ENCODE measurements around the gene UBE2G2.

UBE2G2 gene

GRCh38 chr21:44765231-44766013, 36.2 kb downstream of the UBE2G2 start:
- Histone ChIP-seq H3K27me3 (ENCODE audit: insufficient read depth, insufficient read length) (no peaks in the 10 kb centered on the region), H3K4me1 (ENCODE audit: insufficient read depth, insufficient read length) (peaks cover 48% of the 10 kb centered on the region), H3K4me3 (ENCODE audit: insufficient read length, low read depth) (no peak overlapping the region), H3K9me3 (ENCODE audit: insufficient read depth, low read length) (no peaks in the 10 kb centered on the region; the same call in 1 of the 2 replicates), H3K9ac (ENCODE audit: insufficient read length, low read depth) (peak overlapping the region; percentile 47), H3K36me3 (ENCODE audit: insufficient read depth, insufficient read length, low read length) (peaks cover 9% of the 10 kb centered on the region)
- no peak for TF ChIP-seq SUZ12 (IDR thresholded peaks at IDR 0.05; ENCODE audit: extremely low read depth, insufficient read depth, insufficient read length)
- no peak for TF ChIP-seq ZNF274 (IDR thresholded peaks at IDR 0.05; ENCODE audit: low read depth, low read length)
- no peak for TF ChIP-seq YY1 (IDR thresholded peaks at IDR 0.05; ENCODE audit: insufficient read depth, insufficient read length)
- DNase-seq (ENCODE audit: low read depth, low spot score) = no peak

GRCh38 chr21:44764319-44765230, 37.0 kb downstream of the UBE2G2 start:
- Histone ChIP-seq H3K4me3 (ENCODE audit: insufficient read length, low read depth) (no peak overlapping the region), H3K9me3 (ENCODE audit: insufficient read depth, low read length) (no peaks in the 10 kb centered on the region; the same call in 1 of the 2 replicates), H3K4me1 (ENCODE audit: insufficient read depth, insufficient read length) (peaks cover 46% of the 10 kb centered on the region), H3K27me3 (ENCODE audit: insufficient read depth, insufficient read length) (no peaks in the 10 kb centered on the region), H3K9ac (ENCODE audit: insufficient read length, low read depth) (peak overlapping the region; percentile 34), H3K36me3 (ENCODE audit: insufficient read depth, insufficient read length, low read length) (peaks cover 1% of the 10 kb centered on the region)
- no peak for DNase-seq (ENCODE audit: low read depth, low spot score)
- TF ChIP-seq ZNF274 (IDR thresholded peaks at IDR 0.05; ENCODE audit: low read depth, low read length) (no peak), YY1 (IDR thresholded peaks at IDR 0.05; ENCODE audit: insufficient read depth, insufficient read length) (no peak), SUZ12 (IDR thresholded peaks at IDR 0.05; ENCODE audit: extremely low read depth, insufficient read depth, insufficient read length) (no peak)

GRCh38 chr21:44763451-44764318, 37.9 kb downstream of the UBE2G2 start:
- H3K36me3 ChIP-seq (ENCODE audit: insufficient read depth, insufficient read length, low read length) = no peaks in the 10 kb centered on the region
- TF ChIP-seq YY1 (IDR thresholded peaks at IDR 0.05; ENCODE audit: insufficient read depth, insufficient read length) (no peak), ZNF274 (IDR thresholded peaks at IDR 0.05; ENCODE audit: low read depth, low read length) (no peak), SUZ12 (IDR thresholded peaks at IDR 0.05; ENCODE audit: extremely low read depth, insufficient read depth, insufficient read length) (no peak)
- H3K9me3 ChIP-seq (ENCODE audit: insufficient read depth, low read length) = no peaks in the 10 kb centered on the region; the same call in 1 of the 2 replicates
- no peaks in the 10 kb centered on the region for H3K27me3 ChIP-seq (ENCODE audit: insufficient read depth, insufficient read length)
- H3K9ac ChIP-seq (ENCODE audit: insufficient read length, low read depth) = no peak overlapping the region
- H3K4me3 ChIP-seq (ENCODE audit: insufficient read length, low read depth) = no peak overlapping the region
- DNase-seq (ENCODE audit: low read depth, low spot score) = no peak
- H3K4me1 ChIP-seq (ENCODE audit: insufficient read depth, insufficient read length) = peaks cover 47% of the 10 kb centered on the region

DNA sequence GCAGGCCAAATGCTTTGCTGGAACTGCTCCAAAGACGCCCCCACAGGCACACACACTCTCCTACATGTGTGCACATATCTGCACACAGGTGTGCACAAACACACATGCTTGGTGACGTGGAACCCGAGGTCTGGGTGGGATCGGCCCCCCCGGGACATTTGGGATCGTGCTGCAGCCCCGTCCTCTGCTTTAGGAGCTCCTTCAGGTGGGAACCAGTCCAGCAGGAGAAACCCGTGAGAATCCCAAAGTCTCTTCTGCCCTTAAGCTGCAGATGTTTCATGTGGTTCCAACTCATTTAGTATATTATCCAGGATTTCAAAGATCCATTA, 38.6 kb downstream of the UBE2G2 start:
- Histone ChIP-seq H3K9me3 (ENCODE audit: insufficient read depth, low read length) (no peaks in the 10 kb centered on the region; the same call in 1 of the 2 replicates), H3K27me3 (ENCODE audit: insufficient read depth, insufficient read length) (no peaks in the 10 kb centered on the region), H3K4me3 (ENCODE audit: insufficient read length, low read depth) (no peak overlapping the region), H3K36me3 (ENCODE audit: insufficient read depth, insufficient read length, low read length) (no peaks in the 10 kb centered on the region), H3K9ac (ENCODE audit: insufficient read length, low read depth) (no peak overlapping the region), H3K4me1 (ENCODE audit: insufficient read depth, insufficient read length) (peaks cover 45% of the 10 kb centered on the region)
- DNase-seq (ENCODE audit: low read depth, low spot score) = no peak
- TF ChIP-seq SUZ12 (IDR thresholded peaks at IDR 0.05; ENCODE audit: extremely low read depth, insufficient read depth, insufficient read length) (no peak), YY1 (IDR thresholded peaks at IDR 0.05; ENCODE audit: insufficient read depth, insufficient read length) (no peak), ZNF274 (IDR thresholded peaks at IDR 0.05; ENCODE audit: low read depth, low read length) (no peak)

GRCh38 chr21:44762221-44763049, 39.2 kb downstream of the UBE2G2 start:
- DNase-seq (ENCODE audit: low read depth, low spot score) = no peak
- H3K27me3 ChIP-seq (ENCODE audit: insufficient read depth, insufficient read length) = no peaks in the 10 kb centered on the region
- peaks cover 40% of the 10 kb centered on the region for H3K4me1 ChIP-seq (ENCODE audit: insufficient read depth, insufficient read length)
- no peaks in the 10 kb centered on the region; the same call in 1 of the 2 replicates for H3K9me3 ChIP-seq (ENCODE audit: insufficient read depth, low read length)
- H3K4me3 ChIP-seq (ENCODE audit: insufficient read length, low read depth) = no peak overlapping the region
- TF ChIP-seq SUZ12 (IDR thresholded peaks at IDR 0.05; ENCODE audit: extremely low read depth, insufficient read depth, insufficient read length) (no peak), ZNF274 (IDR thresholded peaks at IDR 0.05; ENCODE audit: low read depth, low read length) (no peak), YY1 (IDR thresholded peaks at IDR 0.05; ENCODE audit: insufficient read depth, insufficient read length) (no peak)
- H3K9ac ChIP-seq (ENCODE audit: insufficient read length, low read depth) = no peak overlapping the region
- no peaks in the 10 kb centered on the region for H3K36me3 ChIP-seq (ENCODE audit: insufficient read depth, insufficient read length, low read length)

- Histone ChIP-seq H3K4me3 (ENCODE audit: insufficient read length, low read depth) (no peak overlapping the region), H3K27me3 (ENCODE audit: insufficient read depth, insufficient read length) (no peaks in the 10 kb centered on the region), H3K36me3 (ENCODE audit: insufficient read depth, insufficient read length, low read length) (no peaks in the 10 kb centered on the region), H3K9me3 (ENCODE audit: insufficient read depth, low read length) (no peaks in the 10 kb centered on the region; the same call in 1 of the 2 replicates), H3K9ac (ENCODE audit: insufficient read length, low read depth) (no peak overlapping the region), H3K4me1 (ENCODE audit: insufficient read depth, insufficient read length) (peaks cover 35% of the 10 kb centered on the region)
- TF ChIP-seq YY1 (IDR thresholded peaks at IDR 0.05; ENCODE audit: insufficient read depth, insufficient read length) (no peak), SUZ12 (IDR thresholded peaks at IDR 0.05; ENCODE audit: extremely low read depth, insufficient read depth, insufficient read length) (no peak), ZNF274 (IDR thresholded peaks at IDR 0.05; ENCODE audit: low read depth, low read length) (no peak)
- no peak for DNase-seq (ENCODE audit: low read depth, low spot score)
These were observed 39.8 kb downstream of the UBE2G2 start for GRCh38 chr21:44761747-44762208.

Measured in NT2/D1 (cell line).